Neural crest cell (in vitro differentiated cells): ENCODE measurements around the gene CD200R1. TPM values are rescaled to one million over a fixed set of nuclear protein-coding genes. Genes with fewer than 3 reads are reported as not detected.

Experiments used
- DNase-seq: peaks from one replicate; pipeline ENCODE4 v3.0.0; 2021; ENCODE audit warnings: low read depth, mixed read lengths, low spot score
- H3K27ac Mint-ChIP-seq: one replicate; pipeline ENCODE4 v1.8.0; 2021; ENCODE audit warnings: mild to moderate bottlenecking, mixed read lengths; ENCODE audit not compliant: unreplicated experiment
- H3K27me3 Mint-ChIP-seq: 2 replicates; pipeline ENCODE4 v1.8.0; 2021; ENCODE audit warnings: low read depth, mild to moderate bottlenecking, mixed read lengths
- H3K36me3 Mint-ChIP-seq: 2 replicates; pipeline ENCODE4 v1.8.0; 2021; ENCODE audit warnings: low read depth, mild to moderate bottlenecking, mixed read lengths
- H3K4me1 Mint-ChIP-seq: 2 replicates; pipeline ENCODE4 v1.8.0; 2021; ENCODE audit warnings: mixed read lengths
- H3K4me3 Mint-ChIP-seq: one replicate; pipeline ENCODE4 v1.8.0; 2021; ENCODE audit warnings: mild to moderate bottlenecking, mixed read lengths
- H3K9me3 Mint-ChIP-seq: 2 replicates; pipeline ENCODE4 v1.8.0; 2021; ENCODE audit warnings: mixed read lengths
- CTCF ChIP-seq: fragments of 200-600 bp; sonication (generic); conservative IDR thresholded peaks from 2 replicates; pipeline ENCODE4 v1.5.0; 2021; ENCODE audit warnings: antibody characterized with exemption, mild to moderate bottlenecking
- total RNA-seq: library from RNA; stranded (reverse); gene quantifications from 2 replicates; pipeline ENCODE4 v1.2.1, GENCODE V29; 2021

The CD200R1 gene
- total RNA-seq, 1 donor from 2014 or later = not detected

- no peak overlapping the region for H3K27ac Mint-ChIP-seq
- peaks cover 17% of the 10 kb centered on the region for H3K9me3 Mint-ChIP-seq
- no peaks in the 10 kb centered on the region for H3K27me3 Mint-ChIP-seq
- no peak for DNase-seq
- TF ChIP-seq CTCF = no peak
- peaks cover 6% of the 10 kb centered on the region for H3K36me3 Mint-ChIP-seq
- no peak overlapping the region for H3K4me3 Mint-ChIP-seq
- H3K4me1 Mint-ChIP-seq = no peaks in the 10 kb centered on the region
Measured at GRCh38 chr3:112873632-112874031, 101.3 kb downstream of the CD200R1 start.

DNA sequence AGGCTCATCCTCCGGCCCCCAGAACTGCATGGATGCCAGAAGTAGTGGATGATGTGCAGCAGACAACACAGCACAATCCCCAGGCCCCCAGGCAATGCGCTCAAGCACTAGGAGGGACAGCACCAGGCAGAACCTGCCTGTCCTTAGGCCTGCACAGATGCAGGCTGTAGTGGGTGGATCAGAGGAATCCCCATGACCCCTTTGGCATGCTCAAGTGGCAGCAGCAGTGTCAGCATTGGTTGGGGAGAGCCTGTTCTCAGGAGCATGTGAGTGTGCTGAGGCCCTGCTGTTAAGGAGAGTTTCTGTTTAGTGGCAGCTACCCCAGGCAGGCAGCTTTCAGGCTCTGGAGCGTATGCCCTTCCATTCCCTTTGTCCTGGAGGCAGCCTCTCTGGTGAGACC lies 103.2 kb downstream of the CD200R1 start:
- peaks cover 6% of the 10 kb centered on the region for H3K36me3 Mint-ChIP-seq
- H3K4me3 Mint-ChIP-seq = no peak overlapping the region
- no peaks in the 10 kb centered on the region for H3K27me3 Mint-ChIP-seq
- H3K27ac Mint-ChIP-seq = no peak overlapping the region
- no peak for TF ChIP-seq CTCF
- no peaks in the 10 kb centered on the region for H3K4me1 Mint-ChIP-seq
- DNase-seq = no peak
- H3K9me3 Mint-ChIP-seq = peaks cover 12% of the 10 kb centered on the region

Other genes with a start within 250 kb of the CD200R1 start
- not detected in 2 replicates for gene CD200R1L, start 128.2 kb downstream of the CD200R1 start, total RNA-seq
- 26.7 and 28.1 TPM in 2 replicates for gene GTPBP8, start 15.9 kb upstream of the CD200R1 start, total RNA-seq
- gene BOC, start 236.5 kb upstream of the CD200R1 start, total RNA-seq = 114 and 130 TPM in 2 replicates